Measurements from ENCODE around the gene LGMN.
"Not testable (repeated sequence)": the region's sequence is repeated elsewhere in the genome, so short reads cannot be mapped to it uniquely, and the experiment has no call there.

The LGMN gene

DNA sequence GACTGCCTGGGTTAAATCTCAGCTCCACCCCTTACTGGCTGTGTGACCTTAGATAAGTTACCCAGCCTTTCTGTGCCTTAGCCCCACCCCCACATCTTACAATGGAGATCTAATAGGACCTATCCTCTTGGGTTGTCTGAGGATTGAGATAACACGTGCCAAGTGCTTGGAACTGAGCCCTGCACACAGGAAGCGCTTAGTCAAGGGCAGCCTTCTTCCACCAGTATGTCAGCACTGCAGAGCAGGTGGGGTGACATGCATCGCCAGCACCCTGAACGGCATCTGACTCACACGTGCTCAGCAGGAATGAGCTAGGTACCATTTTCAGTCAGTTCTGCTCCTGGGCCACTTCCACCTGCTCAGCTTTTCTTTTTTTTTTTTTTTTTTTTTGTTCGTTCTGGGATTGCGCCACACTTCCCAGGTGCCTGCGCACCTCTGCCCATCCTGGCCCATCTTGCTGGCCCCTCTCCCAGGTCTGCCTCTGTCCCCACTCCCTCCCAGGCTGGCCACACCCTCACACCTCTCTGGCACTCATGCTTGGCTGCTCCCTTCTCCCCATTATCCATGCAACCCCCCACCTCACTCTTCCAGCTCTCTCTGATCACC is 19.6 kb downstream of the LGMN start:
- DNase-seq (ENCODE audit: low read depth, low spot score) = no peak

DNA sequence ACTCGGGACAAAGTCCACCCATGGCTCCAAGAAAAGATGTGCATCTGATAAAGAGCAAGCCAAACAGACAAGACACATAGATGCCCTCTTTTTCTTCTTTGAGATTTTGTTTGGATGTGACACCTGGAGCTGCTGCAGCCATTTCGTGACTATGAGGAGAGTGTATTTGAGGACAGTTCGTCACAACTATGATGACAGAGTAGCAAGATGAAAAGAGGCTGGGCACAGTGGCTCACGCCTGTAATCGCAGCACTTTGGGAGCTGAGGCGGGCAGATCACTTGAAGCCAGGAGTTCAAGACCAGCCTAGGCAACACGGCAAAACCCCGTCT is 21.5 kb downstream of the LGMN start:
- no peak for DNase-seq (ENCODE audit: low read depth, low spot score)

DNA sequence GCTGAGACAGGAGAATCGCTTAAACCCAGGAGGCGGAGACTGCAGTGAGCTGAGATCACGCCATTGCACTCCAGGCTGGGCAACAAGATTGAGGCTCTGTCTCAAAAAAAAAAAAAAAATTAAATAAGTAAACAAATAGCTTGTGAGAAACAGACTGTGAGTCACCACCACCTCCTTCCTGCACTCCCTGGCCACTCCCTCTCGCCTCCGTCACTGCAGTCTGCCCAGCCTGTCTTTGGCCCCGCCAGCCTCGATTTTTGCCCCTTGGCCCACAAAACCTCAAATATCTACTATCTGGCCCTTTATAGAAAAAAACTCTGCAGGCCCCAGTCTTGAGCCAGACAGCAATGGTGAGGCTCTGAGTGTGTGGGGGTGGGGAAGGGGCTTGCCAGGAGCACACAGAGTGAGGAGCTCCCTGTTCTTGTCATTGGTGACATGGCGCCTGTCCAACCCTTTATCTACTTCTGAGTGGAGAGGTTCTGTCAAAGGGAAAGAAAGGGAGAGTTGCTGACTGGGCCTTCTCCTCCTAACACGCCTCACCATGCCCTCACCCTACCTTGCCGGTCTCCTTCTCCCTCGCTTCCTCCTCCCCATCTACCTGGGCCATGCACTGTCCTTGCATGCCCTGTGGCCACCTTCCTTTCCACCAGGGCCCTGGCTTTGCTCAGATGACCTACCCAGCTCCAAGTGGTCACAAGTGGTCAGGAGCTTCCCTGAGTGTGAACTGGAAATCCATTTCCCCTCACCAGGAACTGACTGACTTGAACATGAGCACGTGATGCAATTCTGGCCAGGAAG is 22.1 kb downstream of the LGMN start:
- no peak for DNase-seq (ENCODE audit: low read depth, low spot score)

DNA sequence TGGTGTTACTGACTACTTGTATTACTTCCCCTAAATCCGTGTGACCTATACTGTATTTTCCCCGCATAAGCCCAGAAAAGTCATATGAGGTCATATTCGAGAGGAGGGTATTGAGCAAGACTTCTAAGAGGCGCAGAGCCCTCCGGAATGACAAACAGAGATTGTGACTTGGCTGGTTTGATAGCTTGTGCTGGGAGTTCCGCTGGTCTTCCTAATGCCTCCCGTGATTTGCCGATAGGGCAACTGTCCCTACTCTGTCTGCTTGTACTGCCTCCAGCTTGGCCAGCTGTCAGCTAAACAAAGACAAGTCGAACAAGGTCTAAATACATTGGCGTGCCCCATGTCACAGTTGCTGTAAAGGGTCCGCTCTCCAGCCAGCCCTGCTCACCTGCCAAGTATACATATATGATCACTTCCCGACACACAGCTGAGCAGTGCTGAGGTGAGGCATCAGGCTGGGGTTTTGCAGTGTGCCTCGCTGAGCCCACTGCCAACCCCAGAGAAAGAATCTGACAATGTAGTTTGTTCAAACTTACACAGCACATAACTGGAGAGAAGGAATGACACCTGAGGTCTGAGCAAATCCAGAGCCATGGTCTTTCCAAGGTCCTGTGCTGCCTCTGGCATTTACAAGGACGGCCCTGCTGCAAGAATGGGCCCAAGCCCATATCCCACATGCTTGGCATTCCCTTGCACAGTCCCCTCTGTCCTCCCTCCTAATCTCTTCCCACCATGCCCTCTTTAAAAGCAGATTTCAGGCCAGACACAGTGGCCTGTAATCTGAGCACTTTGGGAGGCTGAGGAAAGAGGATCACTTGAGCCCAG is 23.7 kb downstream of the LGMN start:
- DNase-seq (ENCODE audit: low read depth, low spot score) = no peak

DNA sequence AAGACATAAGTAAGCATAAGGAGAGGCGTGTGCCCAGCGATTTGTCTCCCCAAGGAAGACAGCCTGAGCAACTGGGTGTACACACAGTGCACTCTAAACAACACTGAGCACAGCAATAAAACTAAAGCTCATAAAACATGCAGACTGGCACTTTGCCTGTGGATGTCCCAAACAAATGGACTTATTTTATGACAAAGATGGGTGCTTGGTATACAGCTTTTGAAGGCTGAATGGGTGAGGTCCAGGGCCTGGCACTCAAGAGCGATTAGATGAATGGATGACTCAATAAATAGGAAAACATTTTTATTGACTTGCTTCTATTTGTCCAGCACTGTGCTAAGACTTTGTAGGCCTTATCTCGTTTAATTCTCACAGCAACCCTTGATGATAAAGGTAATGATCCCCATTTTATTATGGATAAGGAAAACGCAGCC is 28.5 kb downstream of the LGMN start:
- no peak for DNase-seq (ENCODE audit: low read depth, low spot score)

DNA sequence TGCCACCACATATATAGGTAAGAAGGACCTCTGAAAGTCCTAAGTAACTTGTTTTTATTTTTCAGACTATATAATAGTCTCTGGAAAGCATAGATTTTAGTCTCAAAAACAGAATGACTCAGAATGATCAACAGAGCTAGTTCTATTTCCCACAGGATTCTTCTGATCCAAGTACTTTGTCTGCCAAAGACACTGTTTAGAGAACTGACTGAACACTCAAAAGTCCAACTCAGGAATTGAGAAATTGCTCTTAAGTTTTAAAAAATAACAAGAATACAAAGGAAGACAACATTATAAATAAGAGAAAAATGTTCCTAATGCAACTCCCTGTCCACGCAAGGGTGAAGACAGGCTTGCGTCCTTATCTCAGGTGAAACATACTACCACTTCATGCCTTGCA is 29.0 kb downstream of the LGMN start:
- DNase-seq (ENCODE audit: low read depth, low spot score) = no peak

DNA sequence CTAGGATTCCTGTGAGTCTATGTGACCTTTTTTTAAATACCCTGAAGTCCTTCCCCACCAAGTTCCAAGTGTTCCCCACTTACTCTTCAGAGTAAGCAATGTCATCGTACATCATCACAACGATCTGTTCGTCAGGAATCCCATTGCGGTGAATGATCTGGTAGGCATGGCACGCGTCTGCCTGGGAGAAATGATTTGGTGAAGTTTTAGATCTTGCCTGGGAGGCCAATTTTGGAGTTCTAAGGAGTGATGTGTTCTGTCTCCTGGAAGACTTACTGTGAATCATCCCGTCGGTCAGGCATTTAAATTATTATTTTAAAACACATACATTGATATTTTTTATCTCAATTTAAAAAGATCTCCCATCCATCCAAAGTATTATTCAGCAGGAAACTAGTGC is 29.8 kb downstream of the LGMN start:
- DNase-seq (ENCODE audit: low read depth, low spot score) = no peak

DNA sequence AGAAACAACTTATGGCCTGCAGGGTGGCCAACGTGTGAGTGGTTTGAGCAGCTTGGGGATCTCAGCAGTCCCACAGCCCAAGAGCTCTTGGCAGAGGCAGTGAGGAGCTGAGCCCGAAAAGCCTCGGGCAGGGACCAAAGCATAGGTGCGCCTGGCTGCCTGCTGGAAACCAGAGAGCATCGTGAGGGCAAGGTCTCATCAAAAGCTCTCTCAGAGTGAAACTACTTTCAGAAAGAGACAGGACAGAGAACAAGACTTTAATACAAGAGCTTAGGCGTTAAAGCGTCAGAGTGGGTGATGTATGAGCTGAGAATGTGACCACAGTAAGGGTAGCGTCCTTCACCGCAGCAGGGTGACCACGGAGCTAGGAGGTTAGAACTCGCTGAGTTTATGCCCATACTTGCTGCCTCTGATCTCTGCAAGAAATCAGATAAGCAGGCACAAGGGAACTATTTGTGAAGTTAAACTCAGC is 30.8 kb downstream of the LGMN start:
- DNase-seq (ENCODE audit: low read depth, low spot score) = no peak

DNA sequence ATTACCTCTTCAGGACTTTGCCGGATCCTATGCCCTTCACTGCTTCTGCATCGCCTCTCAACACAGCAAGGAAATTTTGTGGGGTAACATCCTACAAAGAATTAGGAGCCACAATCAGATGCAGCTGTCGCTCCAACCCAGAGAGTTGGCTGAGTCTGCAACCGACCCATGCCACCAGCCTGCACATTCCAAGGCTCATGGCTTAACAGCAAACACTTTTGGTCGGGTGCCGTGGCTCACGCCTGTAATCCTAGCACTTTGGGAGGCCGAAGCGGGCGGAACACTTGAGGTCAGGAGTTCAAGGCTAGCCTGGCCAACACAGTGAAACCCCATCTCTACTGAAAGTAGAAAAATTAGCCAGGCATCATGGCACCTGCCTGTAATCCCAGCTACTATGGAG is 32.3 kb downstream of the LGMN start:
- DNase-seq (ENCODE audit: low read depth, low spot score) = no peak

DNA sequence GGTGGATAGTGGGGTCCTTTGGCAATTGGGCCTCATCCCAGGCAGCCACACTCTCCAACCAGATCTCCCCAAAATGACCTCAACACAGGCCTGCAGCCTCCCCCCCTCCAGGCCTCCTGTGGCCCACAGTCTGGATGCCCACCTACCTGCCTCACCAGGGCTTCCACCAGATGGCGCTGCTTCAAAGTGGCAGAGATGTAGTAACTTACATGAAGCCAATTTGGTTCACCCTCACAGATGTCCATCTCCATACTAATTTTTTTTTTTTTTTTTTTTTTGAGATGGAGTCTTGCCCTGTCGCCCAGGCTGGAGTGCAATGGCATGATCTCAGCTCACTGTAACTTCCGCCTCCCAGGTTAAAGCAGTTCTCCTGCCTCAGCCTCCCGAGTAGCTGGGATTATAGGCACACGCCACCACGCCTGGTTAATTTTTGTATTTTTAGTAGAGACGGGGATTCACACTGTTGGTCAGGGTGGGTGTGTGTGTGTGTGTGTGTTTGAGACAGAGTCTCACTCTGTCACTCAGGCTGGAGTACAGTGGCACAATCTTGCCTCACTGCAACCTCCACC is 33.6 kb downstream of the LGMN start:
- DNase-seq (ENCODE audit: low read depth, low spot score) = not testable (repeated sequence)

DNA sequence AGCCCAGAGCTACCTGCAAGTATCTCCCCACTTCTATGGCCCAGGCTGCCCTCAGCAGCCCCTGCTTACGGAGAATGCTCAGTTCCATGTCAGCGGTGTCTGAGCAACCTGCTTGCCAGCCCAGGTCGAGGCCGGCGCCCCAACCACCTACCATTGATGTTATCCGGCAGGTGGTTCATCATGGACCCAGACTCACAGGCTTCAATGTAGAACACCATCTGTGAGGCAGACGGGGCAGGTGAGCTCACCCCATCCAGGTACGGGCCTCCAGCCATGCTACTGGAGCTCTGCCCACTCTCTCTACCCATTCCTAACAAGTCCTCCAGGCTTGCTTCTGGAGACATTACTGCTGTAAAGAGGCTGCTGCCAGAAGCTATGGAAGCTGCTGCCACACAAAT is 35.8 kb downstream of the LGMN start:
- no peak for DNase-seq (ENCODE audit: low read depth, low spot score)

DNA sequence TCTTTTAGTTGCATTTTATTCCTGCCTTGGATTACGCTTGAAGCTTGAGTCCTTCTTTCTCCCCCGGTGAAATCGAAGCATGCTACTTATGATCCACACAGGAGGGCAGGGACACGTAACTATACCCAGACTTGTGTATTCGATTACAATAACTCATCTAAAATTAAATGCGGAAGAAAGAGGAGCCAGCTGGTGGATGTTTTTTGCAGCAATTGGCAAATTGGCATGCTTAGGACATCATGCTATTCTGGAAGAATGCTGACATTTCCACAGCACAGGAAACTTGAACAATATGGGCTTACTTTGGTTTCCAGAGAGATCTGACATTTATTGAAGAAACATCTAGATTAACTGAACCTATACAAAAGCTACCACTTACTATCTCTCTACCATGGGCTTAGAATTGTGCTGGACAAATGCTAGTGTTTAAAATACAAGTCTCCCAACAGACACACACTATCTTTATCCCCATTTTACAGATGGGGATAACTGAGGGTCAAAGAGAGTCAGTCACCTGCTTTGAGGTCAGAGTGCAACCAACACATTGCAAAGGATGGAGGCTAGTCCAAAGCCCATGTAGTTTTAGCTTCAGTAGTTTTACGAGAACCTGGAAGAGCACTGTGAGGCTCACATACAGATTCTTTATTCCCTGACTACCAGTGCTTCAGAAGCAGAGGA is 36.3 kb downstream of the LGMN start:
- no peak for DNase-seq (ENCODE audit: low read depth, low spot score)

DNA sequence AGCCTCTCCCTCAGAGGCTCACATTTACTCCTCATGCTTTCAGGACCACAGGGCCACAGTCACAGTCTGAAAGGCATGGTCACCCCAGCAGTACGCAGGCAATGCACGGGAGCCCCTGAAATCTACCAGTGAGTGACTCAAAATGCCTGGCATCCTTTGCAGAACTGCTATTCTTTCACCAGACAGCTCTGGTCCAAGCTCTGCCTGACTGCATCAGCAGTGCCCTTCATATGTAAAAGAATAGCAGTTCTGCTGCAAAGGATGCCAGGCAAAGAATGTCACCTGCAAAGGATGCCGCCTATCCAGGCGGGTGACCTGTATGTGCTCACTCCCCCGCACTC is 38.5 kb downstream of the LGMN start:
- DNase-seq (ENCODE audit: low read depth, low spot score) = no peak

DNA sequence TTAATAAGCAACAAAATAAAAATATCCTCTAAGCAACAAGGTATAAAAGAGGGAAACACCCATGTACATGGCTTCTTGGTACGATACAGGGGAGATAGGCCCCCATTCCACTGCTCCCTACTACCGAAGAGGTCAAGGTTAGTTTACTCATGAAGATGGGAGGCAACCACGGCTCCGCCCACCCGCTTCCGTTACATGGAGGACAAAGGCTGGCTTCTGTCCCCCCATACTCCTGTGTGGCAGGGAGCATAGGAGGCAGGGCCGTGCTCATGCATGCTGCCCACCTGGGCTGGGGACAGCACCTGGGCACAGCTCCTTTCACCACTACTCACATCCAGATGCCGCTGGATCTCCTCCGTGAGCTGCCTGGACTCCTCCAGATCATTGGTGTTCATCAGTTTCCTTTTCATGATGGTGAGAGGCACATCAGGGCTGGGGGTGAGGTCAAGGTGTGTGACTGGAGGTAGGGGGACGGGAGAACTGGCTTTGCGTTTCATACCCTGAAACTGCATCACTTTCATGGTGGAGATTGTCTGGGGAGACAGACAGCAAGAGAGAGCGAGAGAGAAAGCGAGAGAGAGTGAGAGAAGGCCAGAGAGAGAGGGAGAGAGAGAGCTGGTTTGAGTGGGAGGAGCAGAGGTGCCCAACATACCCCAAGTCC is 39.0 kb downstream of the LGMN start:
- no peak for DNase-seq (ENCODE audit: low read depth, low spot score)

DNA sequence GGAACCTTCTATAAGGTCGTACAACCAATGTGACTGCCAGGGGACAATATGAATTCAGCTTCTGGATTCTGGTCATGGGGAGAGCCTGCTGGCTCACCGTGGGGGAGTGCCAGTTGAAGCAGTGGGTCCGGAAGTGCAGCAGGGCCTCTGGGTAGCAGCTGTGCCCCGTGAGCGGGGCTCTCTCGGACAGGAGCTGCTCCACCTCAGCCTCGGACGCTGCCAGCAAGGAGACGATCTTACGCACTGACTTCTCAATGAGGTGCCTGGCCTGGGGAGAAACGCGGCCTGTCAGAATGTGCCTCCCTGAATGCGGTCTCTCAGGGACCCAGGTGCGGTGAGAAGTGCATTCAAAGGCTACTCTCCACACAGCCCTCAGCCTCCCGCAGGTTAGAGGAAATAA is 42.0 kb downstream of the LGMN start:
- DNase-seq (ENCODE audit: low read depth, low spot score) = no peak

DNA sequence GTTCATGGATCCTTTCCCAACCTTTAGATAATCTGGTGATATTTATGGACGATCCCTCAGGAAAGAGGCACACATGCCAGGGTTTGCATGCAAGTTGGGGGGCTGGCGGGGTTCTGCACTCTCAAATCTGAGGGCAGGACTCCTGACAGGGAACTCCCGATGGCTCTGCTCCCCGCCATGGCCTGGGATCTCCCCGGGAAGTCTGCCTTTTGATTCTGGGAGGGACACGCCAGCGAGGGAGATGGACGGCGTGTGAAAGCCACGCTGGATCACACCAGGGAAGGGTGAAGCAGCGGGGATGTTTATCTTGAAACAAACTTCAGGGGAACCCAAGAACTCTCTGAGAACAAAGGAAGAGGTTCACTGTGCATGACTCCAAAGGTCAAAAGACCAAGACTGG is 43.6 kb downstream of the LGMN start:
- no peak for DNase-seq (ENCODE audit: low read depth, low spot score)

DNA sequence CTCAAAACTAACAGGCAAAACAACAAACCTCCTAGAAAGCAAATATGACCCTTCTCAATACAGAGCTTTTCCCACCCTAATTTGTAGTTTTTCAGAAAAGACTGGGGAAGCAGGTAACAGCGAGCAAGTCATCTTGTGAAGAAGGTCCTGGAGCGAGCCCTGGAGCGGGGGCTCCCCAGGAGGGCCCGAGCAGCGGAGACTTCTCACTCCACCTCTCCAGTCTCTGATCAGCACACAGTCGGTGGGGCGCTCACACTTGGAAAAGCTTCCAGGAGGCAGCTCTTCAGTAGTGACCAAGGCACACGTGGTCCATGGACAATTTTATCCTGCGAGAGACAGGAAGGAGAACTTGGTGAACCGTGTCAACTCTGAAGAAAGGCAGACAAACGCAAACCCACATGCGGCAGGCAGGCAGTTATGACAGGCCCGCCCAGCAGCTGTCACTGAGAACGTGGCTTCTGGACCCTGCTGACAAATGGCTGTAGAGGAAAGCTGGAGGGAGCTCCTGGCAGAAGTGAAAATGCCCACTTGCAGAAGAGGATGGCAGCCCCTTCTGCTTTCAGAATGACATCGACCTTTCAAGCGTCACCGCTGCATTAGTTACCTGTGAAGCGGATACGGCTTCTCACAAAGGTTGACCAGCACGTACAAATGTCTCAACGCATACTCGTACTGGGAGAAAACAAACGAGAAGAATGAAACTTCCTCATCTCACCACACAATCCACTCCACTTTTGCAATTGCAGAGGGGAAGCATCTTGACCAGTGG is 44.2 kb downstream of the LGMN start:
- no peak for DNase-seq (ENCODE audit: low read depth, low spot score)

DNA sequence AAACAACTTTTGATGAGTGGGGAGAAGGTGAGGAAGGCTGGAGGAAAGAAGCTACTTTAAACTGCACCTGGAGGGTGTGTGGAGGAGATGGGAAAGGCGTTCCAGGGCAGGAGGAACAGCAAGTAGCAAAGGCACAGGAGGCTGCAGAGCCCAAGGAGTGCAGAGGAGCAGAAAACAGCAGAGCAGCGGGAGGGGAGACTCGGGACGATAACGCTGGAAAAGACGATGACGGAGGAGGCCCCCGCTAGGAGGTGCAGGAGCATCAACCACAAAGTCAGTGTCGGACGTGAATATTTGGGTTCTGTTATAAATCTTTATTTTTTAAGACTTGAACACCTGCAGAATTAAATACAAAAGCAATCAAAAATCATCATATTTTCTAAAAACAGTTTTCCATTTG is 44.9 kb downstream of the LGMN start:
- DNase-seq (ENCODE audit: low read depth, low spot score) = no peak

DNA sequence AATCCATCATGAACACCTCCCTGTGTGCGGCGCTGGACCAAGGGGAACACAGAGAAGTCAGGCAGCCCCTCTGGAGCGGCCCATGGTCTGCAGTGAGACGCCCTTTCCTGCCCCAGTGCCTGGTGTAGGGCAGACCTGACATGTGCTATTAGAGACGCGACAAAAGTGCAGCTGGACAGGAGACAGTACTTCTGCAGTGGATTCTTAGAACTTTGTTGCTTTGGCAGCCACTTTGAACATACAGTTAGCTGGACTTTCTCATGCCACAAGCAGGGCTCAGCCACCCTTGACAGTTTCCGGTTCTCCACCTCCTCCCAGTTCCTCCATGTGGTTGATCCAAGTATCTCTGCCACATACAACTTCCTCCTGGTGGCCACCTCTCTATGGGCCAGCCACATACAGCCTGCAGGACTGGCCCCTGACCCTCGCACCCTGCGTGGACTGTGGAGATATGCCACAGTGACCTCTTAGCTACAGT is 45.9 kb downstream of the LGMN start:
- DNase-seq (ENCODE audit: low read depth, low spot score) = no peak

DNA sequence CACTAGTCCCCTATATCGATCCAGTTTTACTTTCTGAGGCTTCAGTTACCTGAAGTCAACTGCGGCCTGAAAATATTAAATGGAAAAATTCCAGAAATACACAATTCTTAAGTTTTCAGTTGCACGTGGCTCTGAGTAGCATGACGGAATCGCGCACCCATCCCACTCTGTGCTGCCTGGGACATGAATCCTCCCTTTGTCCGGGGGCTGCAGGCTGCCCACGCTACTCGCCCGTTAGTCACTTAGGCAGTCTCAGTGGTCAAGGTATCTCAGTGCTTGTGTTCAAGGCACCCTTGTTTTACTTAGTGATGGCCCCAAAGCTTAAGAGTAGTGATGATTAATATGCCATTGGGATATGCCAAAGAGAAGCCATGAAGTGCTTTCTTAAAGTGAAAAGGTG is 46.6 kb downstream of the LGMN start:
- no peak for DNase-seq (ENCODE audit: low read depth, low spot score)

All from brain pericyte (primary cell).